NOMO-1 treated with DMSO at 0.1 percent for 48 hours (cell line): ENCODE measurements around the gene KRT82.
"Not testable (repeated sequence)": the region's sequence is repeated elsewhere in the genome, so short reads cannot be mapped to it uniquely, and the experiment has no call there.

ENCODE experiments used
- DNase-seq: peaks from one replicate; lab custom pipeline; 2025; ENCODE audit not compliant: unreplicated experiment; lab: John Stamatoyannopoulos, UW

KRT82 gene

GRCh38 chr12:52346593-52346992 is 59.5 kb downstream of the KRT82 start:
- DNase-seq = no peak

DNA sequence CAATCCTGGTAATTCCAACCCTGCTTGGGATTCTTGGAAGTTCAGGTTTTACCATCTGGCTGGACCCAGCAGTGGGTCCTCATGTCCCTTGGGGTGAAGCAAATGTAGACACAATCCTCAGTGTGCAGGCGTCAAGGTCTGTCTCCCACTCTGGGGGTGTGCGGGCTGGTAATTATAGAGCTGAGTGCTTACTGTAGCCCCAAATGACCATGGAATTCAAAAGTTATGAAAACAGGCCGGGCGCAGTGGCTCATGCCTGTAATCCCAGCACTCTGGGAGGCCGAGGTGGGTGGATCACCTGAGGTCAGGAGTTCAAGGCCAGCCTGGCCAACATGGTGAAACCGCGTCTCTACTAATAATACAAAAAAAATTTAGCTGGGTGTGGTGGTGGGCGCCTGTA is 61.1 kb downstream of the KRT82 start:
- DNase-seq = not testable (repeated sequence)

- no peak for DNase-seq
Measured at GRCh38 chr12:52344111-52344510, 62.0 kb downstream of the KRT82 start.
